GM18508 (cell line): ENCODE measurements around the gene HOXC6.

Experiments used
- ATAC-seq: cut with Tn5 transposase; IDR thresholded peaks from one replicate; pipeline ENCODE4 v1.9.1; 2021; ENCODE audit warnings: moderate number of reproducible peaks; ENCODE audit not compliant: insufficient read depth, unreplicated experiment

HOXC6 gene

DNA sequence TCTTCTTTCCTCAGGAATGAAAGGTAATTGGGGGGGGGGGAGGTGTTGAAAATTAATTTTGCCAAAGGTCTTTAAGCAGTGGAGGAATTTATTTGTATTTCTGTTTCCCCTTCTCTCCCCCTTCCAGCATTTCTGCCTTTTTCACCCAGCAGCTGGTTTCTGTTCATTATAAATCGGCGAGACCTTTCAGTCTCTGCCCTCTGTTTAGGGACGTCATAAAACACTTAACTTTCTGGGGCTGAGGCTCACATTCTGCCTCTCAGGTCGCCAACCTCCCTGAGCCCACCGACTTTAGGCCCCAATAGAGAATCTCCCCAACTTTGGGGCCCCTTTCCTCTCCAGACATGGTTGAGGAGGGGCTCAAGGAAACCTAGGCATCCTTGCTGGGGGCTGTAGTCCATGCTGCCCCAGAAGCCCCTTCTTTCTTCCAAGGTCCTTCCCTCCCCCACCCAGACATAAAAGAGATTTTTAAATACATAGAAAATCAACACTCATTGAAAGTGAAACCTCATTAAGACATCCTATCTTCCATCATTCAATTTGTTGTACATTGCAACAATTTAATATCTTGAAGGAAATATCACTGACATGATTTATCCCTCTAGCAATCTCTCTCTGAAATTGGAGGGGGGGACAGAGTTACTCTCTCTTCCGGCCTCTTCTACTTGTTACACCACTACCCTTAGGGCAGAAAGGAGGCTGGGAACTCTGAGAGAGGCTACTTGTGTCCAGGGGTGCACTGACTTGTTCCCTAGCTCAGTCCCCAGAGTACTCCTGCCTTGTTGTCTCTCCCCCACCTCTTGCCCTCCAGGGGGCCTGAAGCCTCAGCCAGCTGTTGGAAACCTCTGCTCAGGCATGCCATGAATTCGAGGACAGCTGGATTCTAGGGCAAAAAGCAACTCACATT, 2.5 kb upstream of the HOXC6 start:
- ATAC-seq: no peak

DNA sequence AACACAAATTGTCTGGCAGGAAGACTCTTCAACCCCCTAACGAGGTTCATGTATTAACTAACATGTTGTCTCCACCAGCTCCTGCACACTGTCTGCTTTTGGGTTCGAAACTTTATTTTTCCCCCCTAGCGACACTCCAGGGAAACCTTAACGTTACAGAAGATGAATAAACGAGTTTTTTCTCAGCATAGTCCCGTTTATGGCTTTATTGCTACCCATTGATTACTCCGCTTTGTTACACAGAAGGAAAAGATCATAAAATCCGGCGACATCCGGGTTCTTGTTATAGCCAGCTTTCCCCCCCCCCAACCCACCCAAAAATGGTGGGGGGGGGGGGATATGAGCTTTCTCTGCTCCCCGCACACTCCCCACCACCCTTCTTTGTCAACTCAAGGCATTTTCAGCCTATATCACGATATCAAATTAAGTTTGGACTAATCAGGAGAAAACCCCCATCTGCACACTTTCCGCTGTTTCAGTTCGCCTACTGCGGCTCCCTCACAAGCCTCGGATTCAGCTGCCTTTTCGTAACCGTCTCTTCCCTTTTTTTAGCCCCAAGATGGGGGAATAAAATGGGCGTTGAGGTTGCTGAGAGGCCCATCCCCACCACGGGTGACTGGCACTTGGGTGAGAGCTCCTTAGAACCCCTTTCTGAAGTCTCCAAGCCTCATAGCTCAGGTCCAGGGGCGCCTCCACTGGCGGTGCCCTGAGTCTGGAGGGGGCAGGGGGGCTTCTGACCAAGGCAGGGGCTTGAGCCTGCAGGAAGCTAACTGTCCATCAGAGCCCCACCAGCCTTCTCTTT, 1.4 kb upstream of the HOXC6 start:
- ATAC-seq: no peak

DNA sequence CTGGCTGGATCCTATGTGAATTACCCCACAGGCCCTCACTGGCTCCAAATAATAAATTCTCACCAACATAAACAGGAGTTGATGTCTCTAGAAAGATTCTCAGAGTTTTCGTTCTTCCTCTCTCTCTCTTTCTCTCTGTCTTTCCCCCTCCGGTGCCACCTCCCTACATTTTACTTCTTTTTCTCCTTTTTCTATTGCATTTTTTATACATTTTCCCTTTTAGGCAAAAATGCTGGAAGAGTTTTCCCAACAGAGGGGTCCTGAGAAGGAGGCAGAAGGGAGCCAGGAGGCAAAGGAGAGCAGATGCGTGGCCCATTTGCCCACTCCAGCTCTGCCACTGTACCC, 826 bp upstream of the HOXC6 start:
- no peak for ATAC-seq

DNA sequence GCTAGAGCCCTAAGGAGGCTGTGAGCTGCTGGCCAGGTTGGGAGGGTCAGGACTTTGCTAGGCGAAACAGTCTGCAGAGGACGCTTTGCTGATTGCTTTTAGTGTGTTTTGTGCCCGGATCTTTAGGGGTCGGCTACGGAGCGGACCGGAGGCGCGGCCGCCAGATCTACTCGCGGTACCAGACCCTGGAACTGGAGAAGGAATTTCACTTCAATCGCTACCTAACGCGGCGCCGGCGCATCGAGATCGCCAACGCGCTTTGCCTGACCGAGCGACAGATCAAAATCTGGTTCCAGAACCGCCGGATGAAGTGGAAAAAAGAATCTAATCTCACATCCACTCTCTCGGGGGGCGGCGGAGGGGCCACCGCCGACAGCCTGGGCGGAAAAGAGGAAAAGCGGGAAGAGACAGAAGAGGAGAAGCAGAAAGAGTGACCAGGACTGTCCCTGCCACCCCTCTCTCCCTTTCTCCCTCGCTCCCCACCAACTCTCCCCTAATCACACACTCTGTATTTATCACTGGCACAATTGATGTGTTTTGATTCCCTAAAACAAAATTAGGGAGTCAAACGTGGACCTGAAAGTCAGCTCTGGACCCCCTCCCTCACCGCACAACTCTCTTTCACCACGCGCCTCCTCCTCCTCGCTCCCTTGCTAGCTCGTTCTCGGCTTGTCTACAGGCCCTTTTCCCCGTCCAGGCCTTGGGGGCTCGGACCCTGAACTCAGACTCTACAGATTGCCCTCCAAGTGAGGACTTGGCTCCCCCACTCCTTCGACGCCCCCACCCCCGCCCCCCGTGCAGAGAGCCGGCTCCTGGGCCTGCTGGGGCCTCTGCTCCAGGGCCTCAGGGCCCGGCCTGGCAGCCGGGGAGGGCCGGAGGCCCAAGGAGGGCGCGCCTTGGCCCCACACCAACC, 1.5 kb downstream of the HOXC6 start:
- no peak for ATAC-seq

DNA sequence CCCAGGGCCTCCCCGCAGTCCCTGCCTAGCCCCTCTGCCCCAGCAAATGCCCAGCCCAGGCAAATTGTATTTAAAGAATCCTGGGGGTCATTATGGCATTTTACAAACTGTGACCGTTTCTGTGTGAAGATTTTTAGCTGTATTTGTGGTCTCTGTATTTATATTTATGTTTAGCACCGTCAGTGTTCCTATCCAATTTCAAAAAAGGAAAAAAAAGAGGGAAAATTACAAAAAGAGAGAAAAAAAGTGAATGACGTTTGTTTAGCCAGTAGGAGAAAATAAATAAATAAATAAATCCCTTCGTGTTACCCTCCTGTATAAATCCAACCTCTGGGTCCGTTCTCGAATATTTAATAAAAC, 2.2 kb downstream of the HOXC6 start:
- no peak for ATAC-seq

DNA sequence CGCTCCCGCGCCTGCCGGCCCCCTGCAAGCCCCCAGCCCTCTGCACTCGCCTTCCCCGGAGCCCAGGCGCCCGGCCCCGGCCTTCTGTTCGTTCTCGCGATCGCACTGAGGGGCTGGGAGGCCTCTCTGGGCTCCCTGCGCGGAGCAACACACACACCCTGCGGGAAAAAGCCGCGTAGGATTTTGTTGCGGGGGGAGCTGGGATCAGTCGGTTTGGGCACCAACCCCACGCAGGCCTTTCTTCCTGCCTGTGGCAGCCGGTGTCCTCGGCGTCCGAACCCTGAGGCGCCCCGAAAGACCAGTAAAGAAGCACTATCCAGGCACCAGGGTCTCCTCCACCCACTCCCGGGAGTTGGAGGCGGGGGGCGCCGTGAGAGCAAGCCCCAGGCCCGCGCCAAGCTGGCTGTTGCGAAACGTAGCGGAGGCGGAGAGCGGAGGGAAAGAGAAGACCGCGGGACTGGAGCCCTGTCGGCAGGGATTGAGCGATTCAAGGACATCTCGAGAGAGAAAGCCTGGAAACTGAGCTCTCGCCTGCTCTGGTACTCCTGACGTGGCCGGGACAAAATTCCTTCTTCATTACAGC, 2.7 kb downstream of the HOXC6 start:
- no peak for ATAC-seq

DNA sequence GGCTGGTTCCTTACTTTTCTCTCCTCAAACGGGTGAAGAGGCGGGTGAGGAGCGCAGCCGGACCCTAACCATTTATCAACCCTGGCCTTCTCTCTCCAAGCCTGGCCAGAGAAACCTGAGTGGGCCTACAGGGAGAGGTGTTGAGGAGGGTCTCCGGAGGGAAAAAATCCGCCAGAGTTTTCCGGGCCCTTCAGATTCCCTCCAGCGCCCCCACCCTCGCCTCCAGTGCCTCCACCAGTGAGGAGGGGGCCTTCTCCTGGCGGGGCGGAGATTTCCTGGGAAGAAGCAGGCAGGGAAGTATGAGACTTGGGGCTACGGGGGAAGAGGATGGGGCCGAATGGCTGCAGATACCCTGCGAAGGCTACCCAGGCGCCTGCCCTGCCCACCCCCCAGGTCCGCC, 3.2 kb downstream of the HOXC6 start:
- ATAC-seq: no peak

DNA sequence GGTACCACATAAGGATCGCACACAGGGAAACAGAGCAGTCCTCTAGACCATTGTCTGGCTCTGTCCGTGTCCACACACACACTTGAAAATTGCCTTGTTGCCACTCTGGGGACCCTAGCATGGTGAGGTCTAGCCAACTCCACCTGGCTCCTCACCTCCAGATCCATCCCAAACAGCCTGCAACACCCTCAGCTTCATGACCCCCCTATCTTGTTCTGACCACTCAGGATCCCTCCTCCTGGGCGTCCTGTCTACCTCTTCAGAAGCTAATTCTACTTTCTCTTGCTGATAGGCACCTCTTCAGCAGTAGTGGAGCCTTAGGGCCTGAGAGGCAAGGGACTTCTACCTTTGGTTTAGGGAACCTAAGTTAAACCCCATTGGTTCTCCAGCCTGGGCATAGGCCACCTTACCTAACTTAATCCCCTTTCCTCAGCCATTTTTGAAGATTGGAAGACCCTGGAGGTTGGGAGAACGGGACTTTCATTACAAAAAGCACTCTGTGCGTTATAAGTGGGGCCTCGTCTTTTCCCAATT, 3.9 kb downstream of the HOXC6 start:
- no peak for ATAC-seq

DNA sequence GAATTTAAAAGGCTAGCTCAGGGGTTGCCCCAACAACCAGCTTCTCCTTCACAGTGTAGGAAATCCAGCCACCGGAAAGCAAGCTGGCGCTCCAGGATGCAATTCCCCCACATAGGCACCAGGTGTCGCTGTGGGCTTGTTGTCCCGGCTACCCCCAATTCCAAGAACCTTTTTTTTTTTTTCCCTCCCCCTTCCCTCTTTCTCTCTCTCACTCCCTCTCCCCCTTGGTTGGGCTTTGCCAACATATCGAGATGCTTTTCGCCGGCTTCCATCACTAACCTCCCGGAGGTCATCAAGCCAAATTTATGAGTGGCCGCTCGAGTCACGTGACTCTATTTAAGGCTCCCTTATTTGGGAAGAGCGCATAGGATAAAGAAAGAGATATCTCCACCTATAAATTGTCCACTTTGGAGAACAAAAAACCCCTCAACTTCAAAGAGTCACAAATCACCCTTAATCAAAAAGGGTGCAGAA, 4.4 kb downstream of the HOXC6 start, which contains the start of gene HOXC5:
Gene HOXC5, plus strand, starts transcription at position 424 of the 474 bp plus-strand sequence. CDS start 73 bp downstream, outside the sequence.
- ATAC-seq: no peak

DNA sequence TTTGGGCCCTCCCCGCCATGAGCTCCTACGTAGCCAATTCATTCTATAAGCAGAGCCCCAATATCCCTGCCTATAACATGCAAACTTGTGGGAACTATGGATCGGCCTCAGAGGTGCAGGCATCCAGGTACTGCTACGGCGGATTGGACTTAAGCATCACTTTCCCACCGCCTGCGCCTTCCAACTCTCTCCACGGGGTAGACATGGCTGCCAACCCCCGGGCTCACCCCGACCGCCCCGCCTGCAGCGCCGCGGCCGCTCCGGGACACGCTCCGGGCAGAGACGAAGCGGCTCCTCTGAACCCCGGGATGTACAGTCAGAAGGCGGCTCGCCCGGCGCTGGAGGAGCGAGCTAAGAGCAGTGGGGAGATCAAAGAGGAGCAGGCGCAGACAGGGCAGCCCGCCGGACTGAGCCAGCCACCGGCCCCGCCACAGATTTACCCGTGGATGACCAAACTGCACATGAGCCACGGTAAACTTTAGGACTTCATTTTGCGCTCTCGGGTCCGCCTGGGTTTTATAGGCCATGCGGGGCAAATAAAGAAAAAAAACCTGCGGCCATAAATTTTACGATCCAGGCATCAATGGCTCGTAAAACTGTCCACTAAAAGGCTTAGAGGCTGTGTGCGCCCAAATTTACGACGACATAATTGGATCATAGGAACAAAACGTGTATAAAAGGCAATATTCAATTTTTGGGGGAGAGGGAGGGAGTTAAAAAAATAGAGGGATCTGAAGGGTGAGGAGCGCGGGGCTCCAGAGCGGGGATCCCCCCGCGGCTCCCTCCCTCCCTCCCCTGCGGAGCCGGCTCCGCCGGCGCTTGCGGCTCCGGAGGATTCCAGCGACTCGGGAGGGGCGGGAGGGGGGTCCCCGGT, 5.1 kb downstream of the HOXC6 start:
- ATAC-seq: no peak

DNA sequence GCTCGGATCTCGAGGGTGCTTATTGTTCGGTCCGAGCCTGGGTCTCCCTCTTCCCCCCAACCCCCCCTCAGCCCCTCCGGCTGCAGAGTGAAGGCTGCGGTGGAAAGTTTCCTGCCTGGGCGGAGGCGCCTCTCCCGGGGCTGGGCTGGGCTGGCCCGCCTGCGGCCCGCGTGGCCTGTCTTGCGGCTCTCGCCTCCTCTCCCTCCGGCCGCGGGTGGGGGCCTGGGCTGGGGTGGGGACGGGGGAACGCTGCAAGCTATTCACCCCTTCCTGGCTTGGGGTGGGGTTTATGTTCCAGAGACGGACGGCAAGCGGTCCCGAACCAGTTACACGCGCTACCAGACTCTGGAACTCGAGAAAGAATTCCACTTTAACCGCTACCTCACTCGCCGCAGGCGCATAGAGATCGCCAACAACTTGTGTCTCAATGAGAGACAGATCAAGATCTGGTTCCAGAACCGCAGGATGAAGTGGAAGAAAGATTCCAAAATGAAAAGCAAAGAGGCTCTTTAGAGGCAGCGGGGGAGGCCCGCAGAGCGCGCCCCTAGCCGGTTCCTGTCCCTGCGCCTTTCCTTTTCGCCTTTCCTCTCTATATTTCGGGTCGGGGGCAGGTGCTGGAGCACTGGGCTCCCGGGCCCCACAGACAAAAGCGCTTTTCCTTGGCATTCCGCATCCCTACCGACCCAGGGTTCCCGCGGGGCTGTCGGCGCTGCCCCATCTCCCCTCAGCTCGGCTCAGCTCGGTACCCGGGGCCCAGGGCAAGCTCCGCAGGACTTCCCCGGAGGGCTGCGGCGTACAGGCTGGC, 5.9 kb downstream of the HOXC6 start:
- no peak for ATAC-seq

DNA sequence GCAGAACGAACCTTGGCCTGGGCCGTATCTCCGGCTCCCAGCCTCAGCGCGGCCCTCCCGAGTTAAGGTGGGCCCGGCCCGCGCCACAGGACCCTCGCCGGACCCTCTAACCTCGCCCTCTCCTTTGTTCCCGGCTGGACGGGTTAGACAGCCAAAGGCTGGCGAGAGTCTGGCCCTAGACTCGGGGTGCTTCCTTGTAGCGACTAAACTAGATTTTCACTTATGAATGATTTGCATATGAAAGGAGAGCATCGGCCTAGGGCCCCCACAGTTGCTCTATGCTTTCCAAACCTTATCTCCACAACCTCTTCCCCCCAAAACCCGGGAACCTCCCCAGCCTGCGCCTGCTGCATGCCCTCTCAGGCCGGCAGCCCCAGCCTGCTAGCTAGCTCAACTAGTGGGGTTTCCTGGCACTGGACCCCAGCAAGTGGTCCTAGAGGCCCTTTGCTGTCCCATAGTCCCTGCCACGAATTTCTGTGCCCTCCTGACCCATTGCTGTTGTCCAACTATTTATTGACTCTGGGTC, 6.6 kb downstream of the HOXC6 start:
- no peak for ATAC-seq

DNA sequence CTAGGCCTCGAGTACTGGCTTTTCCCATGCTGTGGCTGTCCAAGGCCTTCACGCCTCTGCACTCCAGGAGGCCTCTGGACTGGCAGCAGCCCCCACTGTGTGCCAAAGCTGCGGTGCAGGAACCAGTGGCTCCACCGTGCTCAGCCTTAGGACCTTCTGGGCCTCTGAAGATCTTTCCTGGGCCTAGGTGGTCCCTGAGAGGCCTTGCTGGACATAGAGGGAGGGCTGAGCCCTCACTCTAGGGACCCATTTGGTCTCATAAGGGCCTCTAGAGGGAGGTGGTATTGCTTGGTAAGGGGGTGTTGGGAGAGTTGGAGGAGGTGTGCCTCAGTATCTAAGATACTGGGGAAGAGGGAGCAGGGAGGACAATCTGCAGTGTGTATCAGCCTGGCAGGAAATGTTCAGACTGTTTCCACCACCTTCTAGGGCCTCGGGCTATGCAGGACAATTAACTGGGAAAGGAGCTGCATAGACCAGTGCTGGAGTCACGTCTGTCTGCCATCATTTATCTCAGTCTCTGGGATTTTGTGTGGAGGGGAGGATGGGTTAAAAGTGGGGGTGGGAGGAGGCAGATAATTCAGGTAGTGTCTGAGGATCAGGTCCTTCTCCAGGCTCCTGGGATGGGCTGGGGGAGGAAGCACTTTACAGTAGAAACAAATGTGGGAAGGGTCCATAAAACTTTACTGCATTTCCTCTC, 7.5 kb downstream of the HOXC6 start:
- no peak for ATAC-seq

DNA sequence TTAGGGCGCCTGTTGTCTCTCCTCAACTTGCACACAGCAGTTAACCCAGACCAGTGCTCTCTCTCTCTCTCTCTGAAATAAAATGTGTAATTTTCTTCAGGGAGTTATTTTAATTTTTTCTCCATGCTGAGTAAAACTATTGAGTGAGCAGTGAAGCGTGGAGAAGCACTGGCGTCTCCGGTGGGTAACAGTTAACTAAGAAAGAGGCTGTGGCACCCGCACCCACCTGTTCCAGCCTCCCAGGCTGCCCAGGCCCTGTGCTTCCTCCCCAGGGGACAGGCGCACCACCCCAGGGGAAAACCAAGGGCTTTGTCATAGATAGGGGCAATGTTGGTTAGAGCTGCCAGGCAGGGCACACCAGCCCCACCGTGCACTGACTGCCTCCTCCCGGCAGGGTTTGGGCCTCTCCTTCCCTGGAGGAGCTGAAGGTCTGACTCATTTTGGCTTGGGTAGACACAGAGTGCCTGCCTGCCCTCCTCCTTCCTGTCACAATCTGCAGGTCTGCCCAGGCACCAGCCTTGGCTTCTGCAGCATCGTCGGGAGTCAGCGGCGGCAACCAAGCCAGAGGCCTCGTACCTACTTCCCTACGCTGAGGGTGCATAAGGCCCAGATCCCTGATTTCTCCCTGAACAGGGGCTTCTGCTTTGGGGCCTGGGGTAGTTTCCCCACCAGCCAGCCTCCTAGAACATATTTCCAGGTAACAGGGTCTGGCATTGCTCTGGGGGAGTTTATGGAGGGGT, 8.6 kb downstream of the HOXC6 start:
- ATAC-seq: no peak

DNA sequence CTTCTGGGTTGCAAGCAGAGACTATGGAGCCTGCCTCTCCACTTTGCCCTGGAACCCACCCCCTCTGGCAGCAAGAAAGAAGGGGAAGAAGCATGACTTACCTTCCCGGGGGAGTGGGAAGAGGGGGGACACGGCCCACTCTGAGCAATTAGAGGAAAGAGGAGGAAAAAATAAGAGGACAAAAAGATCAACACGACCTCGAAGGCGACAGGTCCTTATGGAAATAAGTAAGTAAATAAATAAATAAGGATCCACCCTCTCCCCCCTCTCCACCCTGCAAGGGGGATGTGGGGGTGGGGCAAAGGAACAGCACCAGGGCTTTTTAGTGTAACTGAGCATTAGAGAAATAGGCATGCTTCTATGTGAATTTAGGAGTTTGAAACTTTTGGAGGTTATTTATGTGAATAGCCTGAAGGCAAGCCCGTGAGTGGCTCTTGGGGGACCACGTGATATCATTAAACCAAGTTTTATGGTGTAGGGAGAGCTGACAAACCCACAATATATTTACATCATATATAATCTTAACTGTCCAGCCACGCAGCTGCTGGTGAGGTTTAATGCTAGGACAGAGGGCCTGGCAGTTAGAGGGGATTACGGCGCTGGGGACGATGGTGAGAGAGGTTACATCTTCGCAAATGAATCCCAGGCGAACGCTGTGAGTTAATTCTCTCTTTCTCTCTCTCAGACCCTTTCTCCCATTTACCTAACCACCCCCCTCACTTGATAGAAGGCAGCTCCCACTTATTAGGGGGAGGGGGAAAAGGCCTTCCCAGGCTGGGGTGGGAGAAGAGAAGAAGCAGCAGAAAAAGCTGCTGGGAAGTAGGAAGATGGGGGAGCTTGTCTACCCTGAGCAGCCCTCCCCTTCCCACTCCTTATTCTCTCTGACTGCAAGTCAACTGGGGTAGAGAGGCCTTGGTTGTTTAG, 9.4 kb downstream of the HOXC6 start:
- no peak for ATAC-seq
